Islet of Langerhans (tissue), 1 donor: ENCODE data around the gene AMPH.
"Not testable (repeated sequence)": the region's sequence is repeated elsewhere in the genome, so short reads cannot be mapped to it uniquely, and the experiment has no call there.

Source experiments
- FAIRE-seq: peaks from one replicate; lab custom pipeline; 2011; peaks lifted over from hg19 to GRCh38; lab: Jason Lieb, UNC

AMPH gene

DNA sequence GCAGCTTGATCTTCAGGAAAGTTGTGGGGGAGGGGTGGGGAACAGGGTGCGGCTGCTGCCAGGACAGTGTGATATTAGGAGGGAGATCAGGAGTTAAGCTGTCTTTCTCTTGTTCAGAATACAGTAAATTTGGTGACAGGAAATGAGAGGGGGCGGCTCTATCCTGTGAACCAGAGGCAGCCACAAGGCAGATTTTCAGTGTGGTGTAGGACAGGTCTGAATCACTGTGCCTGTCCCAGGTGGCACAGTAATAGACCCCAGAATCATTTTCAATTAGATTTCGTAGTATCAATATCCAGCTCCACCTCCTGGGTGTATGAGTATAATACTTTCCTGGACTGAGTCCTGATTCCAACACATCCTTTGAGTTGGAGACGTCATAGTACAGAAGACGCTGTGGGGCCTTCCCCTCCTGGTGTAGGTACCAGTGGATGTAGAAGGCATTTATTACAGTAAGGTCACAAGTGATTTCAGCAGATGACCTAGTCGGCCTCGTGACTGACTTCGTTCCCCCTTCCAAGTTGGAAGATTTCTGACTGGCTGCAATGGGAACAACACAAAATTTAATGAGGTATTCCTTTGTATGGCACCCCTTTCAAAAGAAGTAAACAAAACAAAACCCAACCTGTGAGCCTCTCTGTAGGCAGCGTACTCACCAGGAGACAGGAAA, 281.9 kb downstream of the AMPH start:
- not testable (repeated sequence) for FAIRE-seq

DNA sequence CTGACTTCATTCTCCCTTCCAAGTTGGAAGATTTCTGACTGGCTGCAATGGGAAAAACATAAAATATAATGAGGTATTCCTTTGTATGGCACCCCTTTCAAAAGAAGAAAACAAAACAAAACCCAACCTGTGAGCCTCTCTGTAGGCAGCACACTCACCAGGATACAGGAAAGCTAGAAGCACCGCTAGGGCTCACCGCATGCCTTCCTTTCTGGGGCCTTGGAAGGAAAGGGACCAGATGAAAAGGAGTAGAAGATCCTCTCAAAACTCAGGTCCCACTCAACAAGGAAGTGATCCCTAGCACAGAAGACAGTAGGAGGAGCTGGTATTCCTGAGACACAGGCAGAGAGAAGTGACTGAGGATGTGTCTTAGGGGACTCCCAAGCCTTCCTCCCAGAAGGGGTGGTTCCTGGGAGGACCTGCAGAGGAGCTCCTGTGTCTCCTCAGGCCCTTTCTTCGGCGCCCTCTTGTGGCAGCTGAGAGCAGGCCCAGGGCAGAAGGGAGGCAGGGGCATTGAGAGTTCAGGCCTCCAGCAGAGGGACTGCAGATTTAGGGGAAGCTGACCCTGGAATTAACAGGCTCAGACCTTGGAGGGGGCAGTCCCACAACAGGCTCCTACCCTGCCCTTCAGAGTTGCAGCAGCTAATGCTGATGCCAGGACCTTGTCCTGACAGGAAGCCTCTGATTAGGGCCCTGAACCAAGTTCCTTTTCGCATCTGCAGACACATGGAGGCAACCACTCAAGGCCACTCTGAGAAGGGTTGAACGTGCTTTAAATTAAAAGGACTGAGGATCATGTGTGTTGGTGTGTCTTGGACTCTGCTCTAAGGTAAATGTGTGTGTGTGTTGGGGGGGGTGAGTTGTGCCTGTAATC, 285.6 kb downstream of the AMPH start:
- not testable (repeated sequence) for FAIRE-seq

DNA sequence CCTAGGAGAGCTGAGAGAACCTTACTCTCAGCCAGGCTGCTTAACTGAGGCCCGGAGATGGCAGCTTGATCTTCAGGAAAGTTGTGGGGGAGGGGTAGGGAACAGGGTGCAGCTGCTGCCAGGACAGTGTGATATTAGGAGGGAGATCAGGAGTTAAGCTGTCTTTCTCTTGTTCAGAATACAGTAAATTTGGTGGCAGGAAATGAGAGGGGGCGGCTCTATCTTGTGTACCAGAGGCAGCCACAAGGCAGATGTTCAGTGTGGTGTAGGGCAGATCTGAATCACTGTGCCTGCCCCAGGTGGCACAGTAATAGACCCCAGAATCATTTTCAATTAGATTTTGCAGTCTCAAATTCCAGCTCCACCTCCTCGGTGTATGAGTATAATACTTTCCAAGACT, 286.4 kb downstream of the AMPH start:
- not testable (repeated sequence) for FAIRE-seq

DNA sequence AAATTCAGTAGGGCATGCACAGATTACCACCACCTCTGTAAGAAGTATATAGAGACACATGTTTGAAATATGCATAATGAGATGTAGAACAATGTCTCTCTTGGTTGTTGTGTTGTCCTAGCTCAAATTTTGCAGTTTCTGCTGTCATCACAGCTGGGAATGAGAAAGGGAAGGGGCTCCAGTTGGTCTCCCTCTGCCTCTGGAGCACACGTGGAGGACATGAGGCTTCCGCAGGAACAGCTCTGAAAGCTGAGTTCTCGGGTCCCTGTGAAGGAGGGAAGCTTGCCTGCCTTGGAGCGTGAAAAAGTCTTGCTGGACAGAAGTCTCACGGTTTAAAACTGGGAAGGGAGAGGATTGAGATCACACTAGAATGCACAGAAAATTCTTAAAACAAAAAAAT, 289.0 kb downstream of the AMPH start:
- FAIRE-seq = not testable (repeated sequence)

DNA sequence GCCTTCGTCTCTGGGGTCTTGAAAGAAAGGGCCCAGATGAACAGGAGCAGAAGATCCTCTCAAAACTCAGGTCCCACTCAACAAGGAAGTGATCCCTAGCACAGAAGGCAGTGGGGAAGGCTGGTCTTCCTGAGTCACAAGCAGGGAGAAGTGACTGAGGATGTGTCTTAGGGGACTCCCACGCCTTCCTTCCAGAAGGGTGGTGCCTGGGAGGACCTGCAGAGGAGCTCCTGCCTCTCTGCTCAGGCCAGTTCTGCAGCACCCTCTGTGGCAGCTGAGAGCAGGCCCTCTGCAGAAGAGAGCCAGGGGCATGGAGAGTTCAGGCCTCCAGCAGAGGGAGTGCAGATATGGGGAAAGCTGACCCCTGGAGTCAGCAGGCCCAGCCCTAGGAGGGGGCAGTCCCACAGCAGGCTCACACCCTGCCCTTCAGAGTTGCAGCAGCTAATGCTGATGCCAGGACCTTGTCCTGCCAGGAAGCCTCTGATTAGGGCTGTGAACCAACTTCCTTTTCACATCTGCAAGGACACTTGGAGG, 289.9 kb downstream of the AMPH start:
- not testable (repeated sequence) for FAIRE-seq

DNA sequence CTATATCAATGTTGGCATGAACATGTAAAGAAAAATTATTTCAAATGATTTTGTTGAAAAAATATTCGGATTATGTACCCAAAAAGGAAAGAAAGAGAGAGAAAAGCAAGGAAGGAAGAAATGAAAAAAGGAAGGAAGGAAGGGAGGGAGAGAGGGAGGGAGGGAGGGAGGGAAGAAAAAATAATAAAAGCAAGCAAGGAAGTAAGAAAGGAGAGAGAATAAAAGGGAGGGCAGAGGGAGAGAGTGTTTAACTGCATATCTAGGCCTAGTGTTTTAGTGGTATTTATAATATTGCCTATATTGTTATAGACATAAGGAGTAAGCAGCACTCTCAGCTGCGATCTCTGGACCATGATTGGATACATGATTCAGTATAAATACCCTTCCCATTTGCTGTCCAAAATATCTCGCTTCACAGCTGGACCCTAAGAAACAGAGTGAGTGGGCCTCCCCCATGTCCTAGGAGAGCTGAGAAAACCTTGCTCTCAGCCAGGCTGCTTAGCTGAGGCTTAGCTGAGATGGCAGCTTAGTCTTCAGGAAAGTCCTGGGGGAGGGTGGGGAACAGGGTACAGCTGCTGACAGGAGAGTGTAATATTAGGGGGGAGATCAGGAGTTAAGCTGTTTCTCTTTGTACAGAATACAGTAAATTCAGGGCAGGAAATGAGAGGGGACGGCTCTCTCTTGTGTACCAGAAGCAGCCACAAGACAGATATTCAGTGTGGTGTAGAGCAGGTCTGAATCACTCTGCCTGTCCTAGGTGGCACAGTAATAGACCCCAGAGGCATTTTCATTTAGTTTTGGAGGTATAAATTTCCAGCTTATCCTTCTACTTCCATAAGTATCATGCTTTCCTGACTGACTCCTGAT, 291.0 kb downstream of the AMPH start:
- FAIRE-seq = no peak

DNA sequence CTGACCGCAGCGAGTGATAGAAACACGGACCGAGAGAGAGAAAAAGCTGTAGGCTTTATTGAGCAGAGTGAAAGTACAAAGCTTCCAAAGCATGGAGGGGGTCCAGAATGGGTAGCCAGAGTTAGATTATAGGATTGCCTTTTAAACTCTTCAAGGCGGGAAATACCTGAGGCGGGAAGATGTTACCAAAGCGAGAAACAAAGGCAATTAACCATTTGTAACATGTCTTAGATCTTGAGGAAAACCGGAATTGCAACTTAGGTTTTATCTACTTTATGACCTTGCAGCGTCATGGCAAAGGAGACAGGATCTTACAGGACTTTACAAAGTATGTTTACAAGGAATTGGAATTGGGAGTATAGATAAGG, 295.0 kb downstream of the AMPH start:
- not testable (repeated sequence) for FAIRE-seq

DNA sequence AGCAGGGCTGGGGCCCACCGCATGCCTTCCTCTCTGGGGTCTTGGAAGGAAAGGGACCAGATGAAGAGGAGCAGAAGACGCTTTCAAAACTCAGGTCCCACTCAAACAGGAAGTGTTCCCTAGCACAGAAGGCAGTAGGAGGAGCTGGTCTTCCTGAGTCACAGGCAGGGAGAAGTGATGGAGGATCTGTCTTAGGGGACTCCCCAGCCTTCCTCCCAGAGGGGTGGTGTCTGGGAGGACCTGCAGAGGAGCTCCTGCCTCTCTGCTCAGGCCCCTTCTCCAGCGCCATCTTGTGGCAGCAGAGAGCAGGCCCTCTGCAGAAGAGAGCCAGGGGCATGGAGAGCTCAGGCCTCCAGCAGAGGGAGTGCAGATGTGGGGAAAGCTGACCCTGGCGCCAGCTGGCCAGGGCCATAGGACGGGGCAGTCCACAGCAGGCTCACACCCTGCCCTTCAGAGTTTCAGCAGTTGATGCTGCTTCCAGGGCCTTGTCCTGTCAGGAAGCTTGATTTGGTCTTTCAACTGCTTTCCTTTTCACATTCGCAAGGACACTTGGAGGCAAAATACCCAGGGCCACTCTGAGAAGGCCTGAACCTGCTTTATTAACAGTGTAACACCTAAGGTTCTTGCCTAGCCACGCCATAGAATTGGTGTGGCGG, 295.6 kb downstream of the AMPH start:
- no peak for FAIRE-seq

DNA sequence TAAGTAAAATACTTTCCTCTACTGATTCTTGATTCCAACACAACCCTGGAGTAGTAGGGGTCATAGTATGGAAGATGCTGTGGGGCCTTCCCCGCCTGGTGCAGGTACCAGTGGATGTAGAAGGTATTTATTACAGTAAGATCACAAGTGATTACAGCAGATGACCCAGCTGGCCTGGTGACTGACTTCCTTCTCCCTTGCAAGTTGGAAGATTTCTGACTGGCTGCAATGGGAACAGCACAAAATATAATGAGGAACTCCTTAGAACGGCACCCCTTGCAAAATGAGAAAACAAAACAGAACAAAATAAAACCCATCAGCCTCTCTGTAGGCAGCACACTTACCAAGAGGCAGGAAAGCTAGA, 296.1 kb downstream of the AMPH start:
- FAIRE-seq = no peak

DNA sequence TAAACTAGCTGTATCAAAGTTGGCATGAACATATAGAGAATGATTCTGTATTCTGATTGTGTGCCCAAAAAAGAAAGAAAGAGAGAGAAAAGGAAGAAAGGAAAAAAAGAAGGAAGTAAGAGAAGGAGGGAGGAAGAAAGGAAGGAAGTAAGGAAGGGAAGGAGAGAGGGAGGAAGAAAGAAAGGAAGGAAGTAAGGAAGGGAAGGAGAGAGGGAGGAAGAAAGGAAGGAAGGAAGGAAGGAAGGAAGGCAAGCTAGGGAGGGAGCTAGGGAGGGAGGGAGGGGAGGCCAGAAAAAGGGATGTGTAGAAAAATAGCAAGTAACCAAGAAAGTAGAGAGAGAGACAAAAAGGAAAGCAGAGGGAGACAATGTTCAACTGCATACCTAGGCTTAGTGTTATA, 297.0 kb downstream of the AMPH start:
- no peak for FAIRE-seq
